AG08395 (cell line): Measurements from ENCODE around the gene ZNF716.
"Not testable (repeated sequence)": the region's sequence is repeated elsewhere in the genome, so short reads cannot be mapped to it uniquely, and the experiment has no call there.

Experiments
- DNase-seq: peaks from one replicate; pipeline ENCODE4 v3.0.0; 2012; ENCODE audit warnings: mixed read lengths, low spot score

The ZNF716 gene

GRCh38 chr7:57426629-57427003 is 23.4 kb upstream of the ZNF716 start:
- no peak for DNase-seq

GRCh38 chr7:57427146-57427545 is 22.8 kb upstream of the ZNF716 start:
- DNase-seq, result no peak

GRCh38 chr7:57427594-57427993 is 22.4 kb upstream of the ZNF716 start:
- DNase-seq, result no peak

- DNase-seq, result no peak
These were observed 17.4 kb upstream of the ZNF716 start for GRCh38 chr7:57432583-57432982.

- no peak for DNase-seq
These were observed 12.4 kb upstream of the ZNF716 start for GRCh38 chr7:57437581-57437980.

- DNase-seq, result no peak
These were observed 11.7 kb upstream of the ZNF716 start for GRCh38 chr7:57438244-57438643.

- no peak for DNase-seq
These were observed 6.4 kb upstream of the ZNF716 start for GRCh38 chr7:57443567-57443966.

GRCh38 chr7:57469186-57469828 is 19.3 kb downstream of the ZNF716 start:
- not testable (repeated sequence) for DNase-seq

GRCh38 chr7:57480304-57480703 is 30.3 kb downstream of the ZNF716 start:
- not testable (repeated sequence) for DNase-seq

- DNase-seq, result not testable (repeated sequence)
These were observed 35.0 kb downstream of the ZNF716 start for GRCh38 chr7:57485022-57485421.

- no peak for DNase-seq
These were observed 38.0 kb downstream of the ZNF716 start for GRCh38 chr7:57487957-57488356.

GRCh38 chr7:57495111-57495510 is 45.1 kb downstream of the ZNF716 start:
- DNase-seq, result not testable (repeated sequence)

- DNase-seq, result no peak
These were observed 46.4 kb downstream of the ZNF716 start for GRCh38 chr7:57496395-57496794.

- no peak for DNase-seq
These were observed 55.2 kb downstream of the ZNF716 start for GRCh38 chr7:57505176-57505575.
